Activated naive CD8-positive, alpha-beta T cell treated with anti-CD3 and anti-CD28 coated beads for 36 hours (primary cell): Measurements from ENCODE around the gene CC2D2A. TPM values are rescaled to one million over a fixed set of nuclear protein-coding genes. Genes with fewer than 3 reads are reported as not detected.

Experiments used
- DNase-seq: peaks from one replicate; pipeline ENCODE4 v3.0.0; 2021
- H3K27ac Mint-ChIP-seq: one replicate; pipeline ENCODE4 v1.8.0; 2022; ENCODE audit warnings: mild to moderate bottlenecking, moderate library complexity, mixed read lengths
- H3K27me3 Mint-ChIP-seq: one replicate; pipeline ENCODE4 v1.8.0; 2022; ENCODE audit warnings: mild to moderate bottlenecking, mixed read lengths
- H3K36me3 Mint-ChIP-seq: one replicate; pipeline ENCODE4 v1.8.0; 2021; ENCODE audit warnings: mild to moderate bottlenecking, mixed read lengths
- H3K4me1 Mint-ChIP-seq: one replicate; pipeline ENCODE4 v1.8.0; 2021; ENCODE audit warnings: mixed read lengths
- H3K4me3 Mint-ChIP-seq: one replicate; pipeline ENCODE4 v1.8.0; 2022; ENCODE audit warnings: mild to moderate bottlenecking, moderate library complexity, mixed read lengths
- H3K9me3 Mint-ChIP-seq: one replicate; pipeline ENCODE4 v1.8.0; 2022; ENCODE audit warnings: mixed read lengths
- total RNA-seq, 2 experiments: library from RNA; stranded (reverse); gene quantifications; one replicate each; pipeline ENCODE4 v1.2.3, GENCODE V29; 2021

Gene CC2D2A
- total RNA-seq, 2 experiments from 2014 or later: not detected

GRCh38 chr4:15551740-15552446 lies 82.2 kb downstream of the CC2D2A start:
- no peak overlapping the region for H3K4me3 Mint-ChIP-seq
- peaks cover 2% of the 10 kb centered on the region for H3K36me3 Mint-ChIP-seq
- peaks cover 6% of the 10 kb centered on the region for H3K4me1 Mint-ChIP-seq
- no peak overlapping the region for H3K27ac Mint-ChIP-seq
- no peaks in the 10 kb centered on the region for H3K9me3 Mint-ChIP-seq
- no peak for DNase-seq
- H3K27me3 Mint-ChIP-seq: no peaks in the 10 kb centered on the region

GRCh38 chr4:15552557-15553362 lies 83.1 kb downstream of the CC2D2A start:
- Mint-ChIP-seq H3K4me1 (peaks cover under 1% of the 10 kb centered on the region), H3K27me3 (no peaks in the 10 kb centered on the region), H3K4me3 (no peak overlapping the region), H3K27ac (no peak overlapping the region), H3K36me3 (no peaks in the 10 kb centered on the region), H3K9me3 (no peaks in the 10 kb centered on the region)
- no peak for DNase-seq

GRCh38 chr4:15556511-15557092 lies 86.9 kb downstream of the CC2D2A start:
- Mint-ChIP-seq H3K36me3 (peaks cover 2% of the 10 kb centered on the region), H3K27ac (no peak overlapping the region), H3K27me3 (no peaks in the 10 kb centered on the region), H3K4me1 (no peaks in the 10 kb centered on the region), H3K9me3 (no peaks in the 10 kb centered on the region), H3K4me3 (no peak overlapping the region)
- DNase-seq: no peak

- Mint-ChIP-seq H3K27me3 (no peaks in the 10 kb centered on the region), H3K9me3 (no peaks in the 10 kb centered on the region), H3K4me1 (no peaks in the 10 kb centered on the region), H3K4me3 (no peak overlapping the region), H3K27ac (no peak overlapping the region), H3K36me3 (peaks cover 4% of the 10 kb centered on the region)
- no peak for DNase-seq
These were observed 88.3 kb downstream of the CC2D2A start for GRCh38 chr4:15557786-15558550.

- Mint-ChIP-seq H3K4me1 (no peaks in the 10 kb centered on the region), H3K27ac (no peak overlapping the region), H3K4me3 (no peak overlapping the region)
These were observed 88.9 kb downstream of the CC2D2A start for GRCh38 chr4:15558561-15558960.

GRCh38 chr4:15562114-15562513 lies 92.4 kb downstream of the CC2D2A start:
- DNase-seq: no peak
- Mint-ChIP-seq H3K4me1 (no peaks in the 10 kb centered on the region), H3K27me3 (no peaks in the 10 kb centered on the region), H3K36me3 (peaks cover 14% of the 10 kb centered on the region), H3K4me3 (no peak overlapping the region), H3K9me3 (no peaks in the 10 kb centered on the region), H3K27ac (no peak overlapping the region)

More at GRCh38 chr4:15558561-15558960, 88.9 kb downstream of the CC2D2A start:
- Mint-ChIP-seq H3K27me3 (no peaks in the 10 kb centered on the region), H3K9me3 (no peaks in the 10 kb centered on the region), H3K36me3 (peaks cover 4% of the 10 kb centered on the region)
- DNase-seq: no peak

GRCh38 chr4:15562623-15563022 lies 92.9 kb downstream of the CC2D2A start:
- H3K27ac Mint-ChIP-seq: no peak overlapping the region
- peaks cover 16% of the 10 kb centered on the region for H3K36me3 Mint-ChIP-seq
- H3K9me3 Mint-ChIP-seq: no peaks in the 10 kb centered on the region
- no peak for DNase-seq
- H3K4me3 Mint-ChIP-seq: no peak overlapping the region
- no peaks in the 10 kb centered on the region for H3K4me1 Mint-ChIP-seq
- no peaks in the 10 kb centered on the region for H3K27me3 Mint-ChIP-seq

GRCh38 chr4:15563871-15564270 lies 94.2 kb downstream of the CC2D2A start:
- Mint-ChIP-seq H3K4me3 (no peak overlapping the region), H3K27me3 (no peaks in the 10 kb centered on the region), H3K36me3 (peaks cover 16% of the 10 kb centered on the region), H3K9me3 (no peaks in the 10 kb centered on the region), H3K4me1 (no peaks in the 10 kb centered on the region), H3K27ac (no peak overlapping the region)
- no peak for DNase-seq

- no peaks in the 10 kb centered on the region for H3K4me1 Mint-ChIP-seq
- no peaks in the 10 kb centered on the region for H3K27me3 Mint-ChIP-seq
- no peak overlapping the region for H3K27ac Mint-ChIP-seq
- H3K36me3 Mint-ChIP-seq: peaks cover 18% of the 10 kb centered on the region
- no peak overlapping the region for H3K4me3 Mint-ChIP-seq
- DNase-seq: no peak
- H3K9me3 Mint-ChIP-seq: no peaks in the 10 kb centered on the region
These were observed 99.1 kb downstream of the CC2D2A start for GRCh38 chr4:15568821-15569220.

GRCh38 chr4:15569746-15570145 lies 100.1 kb downstream of the CC2D2A start:
- Mint-ChIP-seq H3K9me3 (no peaks in the 10 kb centered on the region), H3K4me1 (no peaks in the 10 kb centered on the region), H3K36me3 (peaks cover 18% of the 10 kb centered on the region), H3K4me3 (no peak overlapping the region), H3K27ac (no peak overlapping the region), H3K27me3 (no peaks in the 10 kb centered on the region)
- no peak for DNase-seq

- no peaks in the 10 kb centered on the region for H3K36me3 Mint-ChIP-seq
- H3K27ac Mint-ChIP-seq: no peak overlapping the region
- no peak overlapping the region for H3K4me3 Mint-ChIP-seq
- DNase-seq: no peak
- no peaks in the 10 kb centered on the region for H3K9me3 Mint-ChIP-seq
- H3K4me1 Mint-ChIP-seq: no peaks in the 10 kb centered on the region
- no peaks in the 10 kb centered on the region for H3K27me3 Mint-ChIP-seq
These were observed 106.3 kb downstream of the CC2D2A start for GRCh38 chr4:15575966-15576365.

- DNase-seq: no peak
- Mint-ChIP-seq H3K36me3 (peaks cover 2% of the 10 kb centered on the region), H3K27ac (no peak overlapping the region), H3K4me1 (peaks cover 2% of the 10 kb centered on the region), H3K9me3 (no peaks in the 10 kb centered on the region), H3K27me3 (no peaks in the 10 kb centered on the region), H3K4me3 (no peak overlapping the region)
These were observed 107.8 kb downstream of the CC2D2A start for GRCh38 chr4:15577508-15577907.

GRCh38 chr4:15584785-15585184 lies 115.1 kb downstream of the CC2D2A start:
- DNase-seq: no peak
- H3K9me3 Mint-ChIP-seq: no peaks in the 10 kb centered on the region
- H3K4me3 Mint-ChIP-seq: no peak overlapping the region
- H3K27ac Mint-ChIP-seq: no peak overlapping the region
- no peaks in the 10 kb centered on the region for H3K27me3 Mint-ChIP-seq
- peaks cover 2% of the 10 kb centered on the region for H3K4me1 Mint-ChIP-seq
- peaks cover 9% of the 10 kb centered on the region for H3K36me3 Mint-ChIP-seq

GRCh38 chr4:15585331-15585730 lies 115.6 kb downstream of the CC2D2A start:
- Mint-ChIP-seq H3K27ac (no peak overlapping the region), H3K36me3 (peaks cover 9% of the 10 kb centered on the region), H3K4me1 (peaks cover 2% of the 10 kb centered on the region), H3K4me3 (no peak overlapping the region), H3K27me3 (no peaks in the 10 kb centered on the region), H3K9me3 (no peaks in the 10 kb centered on the region)
- no peak for DNase-seq

GRCh38 chr4:15586066-15586465 lies 116.4 kb downstream of the CC2D2A start:
- no peaks in the 10 kb centered on the region for H3K27me3 Mint-ChIP-seq
- no peak overlapping the region for H3K27ac Mint-ChIP-seq
- peaks cover 9% of the 10 kb centered on the region for H3K36me3 Mint-ChIP-seq
- no peak for DNase-seq
- no peaks in the 10 kb centered on the region for H3K9me3 Mint-ChIP-seq
- H3K4me3 Mint-ChIP-seq: no peak overlapping the region
- peaks cover 2% of the 10 kb centered on the region for H3K4me1 Mint-ChIP-seq
